ENCODE measurements around the gene DAB1. TPM values are rescaled to one million over a fixed set of nuclear protein-coding genes. Genes with fewer than 3 reads are reported as not detected.

The DAB1 gene
- polyA plus RNA-seq, 1 experiment: 0.05 TPM

- POLR2A ChIA-PET: no interaction called here
- no peak for TF ChIP-seq CTCF (IDR thresholded peaks at IDR 0.05; ENCODE audit: low read depth, low read length)
Measured at GRCh38 chr1:57157818-57158603, 265.8 kb downstream of the DAB1 start.

GRCh38 chr1:57156907-57157306 lies 267.0 kb downstream of the DAB1 start:
- no peaks in the 10 kb centered on the region for H3K9me3 ChIP-seq (ENCODE audit: control insufficient read depth, insufficient read depth, low read length)
- POLR2A ChIA-PET: no interaction called here
- H3K27ac ChIP-seq (ENCODE audit: low read depth, low read length): no peak overlapping the region
- H3K27me3 ChIP-seq (ENCODE audit: control insufficient read depth, insufficient read depth, low read length): no peaks in the 10 kb centered on the region
- no peak for TF ChIP-seq CTCF (IDR thresholded peaks at IDR 0.05; ENCODE audit: low read depth, low read length)
- DNase-seq (ENCODE audit: low read depth, low spot score): no peak
- CTCF ChIA-PET: no interaction called here
- H3K4me3 ChIP-seq (ENCODE audit: low read depth, low read length): no peak overlapping the region

More at GRCh38 chr1:57157818-57158603, 265.8 kb downstream of the DAB1 start:
- no peak for DNase-seq (ENCODE audit: low read depth, low spot score)
- Histone ChIP-seq H3K27ac (ENCODE audit: low read depth, low read length) (no peak overlapping the region), H3K4me3 (ENCODE audit: low read depth, low read length) (no peak overlapping the region), H3K9me3 (ENCODE audit: control insufficient read depth, insufficient read depth, low read length) (no peaks in the 10 kb centered on the region), H3K27me3 (ENCODE audit: control insufficient read depth, insufficient read depth, low read length) (no peaks in the 10 kb centered on the region)
- CTCF ChIA-PET: no interaction called here

- Histone ChIP-seq H3K4me3 (ENCODE audit: low read depth, low read length) (no peak overlapping the region), H3K9me3 (ENCODE audit: control insufficient read depth, insufficient read depth, low read length) (no peaks in the 10 kb centered on the region), H3K27me3 (ENCODE audit: control insufficient read depth, insufficient read depth, low read length) (no peaks in the 10 kb centered on the region), H3K27ac (ENCODE audit: low read depth, low read length) (no peak overlapping the region)
- DNase-seq (ENCODE audit: low read depth, low spot score): no peak
- ChIA-PET POLR2A (no interaction called here), CTCF (no interaction called here)
- TF ChIP-seq CTCF (IDR thresholded peaks at IDR 0.05; ENCODE audit: low read depth, low read length): no peak
Measured at GRCh38 chr1:57146100-57146499, 277.8 kb downstream of the DAB1 start.

- no peak for TF ChIP-seq CTCF (IDR thresholded peaks at IDR 0.05; ENCODE audit: low read depth, low read length)
- Histone ChIP-seq H3K4me3 (ENCODE audit: low read depth, low read length) (no peak overlapping the region), H3K27ac (ENCODE audit: low read depth, low read length) (no peak overlapping the region), H3K9me3 (ENCODE audit: control insufficient read depth, insufficient read depth, low read length) (no peaks in the 10 kb centered on the region), H3K27me3 (ENCODE audit: control insufficient read depth, insufficient read depth, low read length) (no peaks in the 10 kb centered on the region)
- ChIA-PET CTCF (no interaction called here), POLR2A (no interaction called here)
- no peak for DNase-seq (ENCODE audit: low read depth, low spot score)
Measured at GRCh38 chr1:57142999-57143398, 280.9 kb downstream of the DAB1 start.

GRCh38 chr1:57142169-57142568 lies 281.7 kb downstream of the DAB1 start:
- ChIA-PET POLR2A (no interaction called here), CTCF (no interaction called here)
- TF ChIP-seq CTCF (IDR thresholded peaks at IDR 0.05; ENCODE audit: low read depth, low read length): no peak
- Histone ChIP-seq H3K4me3 (ENCODE audit: low read depth, low read length) (no peak overlapping the region), H3K27ac (ENCODE audit: low read depth, low read length) (no peak overlapping the region), H3K9me3 (ENCODE audit: control insufficient read depth, insufficient read depth, low read length) (no peaks in the 10 kb centered on the region), H3K27me3 (ENCODE audit: control insufficient read depth, insufficient read depth, low read length) (no peaks in the 10 kb centered on the region)
- no peak for DNase-seq (ENCODE audit: low read depth, low spot score)
